Activated naive CD4-positive, alpha-beta T cell treated with anti-CD3 and anti-CD28 coated beads, Interleukin-2, amount 50 U/mL, for 16 hours (primary cell): ENCODE results near the gene RHEB.
A peak's percentile ranks its signal among the peaks of the same experiment; 100 is the strongest.

Source experiments
- DNase-seq: peaks from one replicate; pipeline ENCODE4 v3.0.0-alpha.2; 2020

RHEB gene

GRCh38 chr7:151524845-151525244 is 5.2 kb upstream of the RHEB start:
- DNase-seq: no peak

- DNase-seq: no peak
Measured at GRCh38 chr7:151524331-151524730, 4.6 kb upstream of the RHEB start.

GRCh38 chr7:151520419-151521261 is 945 bp upstream of the RHEB start:
- DNase-seq: peak; percentile 52

GRCh38 chr7:151518947-151519764 is 539 bp downstream of the RHEB start:
- peak; percentile 63 for DNase-seq

GRCh38 chr7:151518105-151518946 is 1.4 kb downstream of the RHEB start:
- peak; percentile 59 for DNase-seq

- DNase-seq: no peak
Measured at GRCh38 chr7:151517601-151518104, 2.0 kb downstream of the RHEB start.

- no peak for DNase-seq
Measured at GRCh38 chr7:151515276-151515565, 4.5 kb downstream of the RHEB start.

GRCh38 chr7:151514461-151515275 is 5.0 kb downstream of the RHEB start:
- DNase-seq: no peak

GRCh38 chr7:151513133-151513532 is 6.6 kb downstream of the RHEB start:
- DNase-seq: no peak

GRCh38 chr7:151512353-151512752 is 7.3 kb downstream of the RHEB start:
- DNase-seq: no peak

- no peak for DNase-seq
Measured at GRCh38 chr7:151511946-151512345, 7.7 kb downstream of the RHEB start.

- DNase-seq: no peak
Measured at GRCh38 chr7:151511270-151511669, 8.4 kb downstream of the RHEB start.

- DNase-seq: no peak
Measured at GRCh38 chr7:151509670-151510333, 9.9 kb downstream of the RHEB start.

GRCh38 chr7:151508991-151509390 is 10.7 kb downstream of the RHEB start:
- no peak for DNase-seq

GRCh38 chr7:151507806-151508205 is 11.9 kb downstream of the RHEB start:
- no peak for DNase-seq

- DNase-seq: no peak
Measured at GRCh38 chr7:151506901-151507382, 12.8 kb downstream of the RHEB start.

GRCh38 chr7:151505836-151506468 is 13.7 kb downstream of the RHEB start:
- no peak for DNase-seq

GRCh38 chr7:151505433-151505832 is 14.3 kb downstream of the RHEB start:
- no peak for DNase-seq

- DNase-seq: no peak
Measured at GRCh38 chr7:151504715-151505326, 14.9 kb downstream of the RHEB start.

GRCh38 chr7:151503902-151504714 is 15.6 kb downstream of the RHEB start:
- no peak for DNase-seq
